GM23338 (cell line): Measurements from ENCODE around the gene DCAF5. TPM values are rescaled to one million over a fixed set of nuclear protein-coding genes. Genes with fewer than 3 reads are reported as not detected.
A peak's percentile ranks its signal among the peaks of the same experiment; 100 is the strongest.

Experiments
- ATAC-seq: fragments of 200-7000 bp; cut with Tn5 transposase; 3 replicates; pipeline ENCODE4 v1.9.1; 2020
- DNase-seq: peaks from one replicate; pipeline ENCODE4 v3.0.0-alpha.2; 2015; ENCODE audit warnings: low spot score
- H2AFZ ChIP-seq: fragments of 200-600 bp; sonication (generic); 2 replicates; pipeline ENCODE4 v1.8.0; 2016; ENCODE audit warnings: antibody characterized with exemption, mild to moderate bottlenecking, moderate library complexity
- H3F3A ChIP-seq: fragments of 200-600 bp; sonication (generic); replicated peaks from 2 replicates; pipeline ENCODE4 v1.8.0; 2017; ENCODE audit warnings: antibody characterized with exemption, mixed run types, low read depth
- H3K27ac ChIP-seq: fragments of 200-600 bp; sonication (generic); 2 replicates; pipeline ENCODE4 v1.6.1; 2016; ENCODE audit warnings: low read depth
- H3K27me3 ChIP-seq: fragments of 200-600 bp; sonication (generic); 2 replicates; pipeline ENCODE4 v1.8.0; 2016; ENCODE audit warnings: mild to moderate bottlenecking, mixed run types, moderate library complexity; ENCODE audit not compliant: insufficient read depth
- H3K36me3 ChIP-seq: fragments of 200-600 bp; sonication (generic); 2 replicates; pipeline ENCODE4 v1.8.0; 2016; ENCODE audit warnings: mild to moderate bottlenecking; ENCODE audit not compliant: insufficient read depth
- H3K4me1 ChIP-seq: fragments of 200-600 bp; sonication (generic); 2 replicates; pipeline ENCODE4 v1.8.0; 2016; ENCODE audit warnings: mild to moderate bottlenecking, moderate library complexity; ENCODE audit not compliant: insufficient read depth
- H3K4me2 ChIP-seq: fragments of 200-600 bp; sonication (generic); 2 replicates; pipeline ENCODE4 v1.7.1; 2017; ENCODE audit warnings: mixed run types
- H3K4me3 ChIP-seq: fragments of 200-600 bp; sonication (generic); 2 replicates; pipeline ENCODE4 v1.6.1; 2016; ENCODE audit warnings: mixed run types
- H3K79me2 ChIP-seq: fragments of 200-600 bp; sonication (generic); replicated peaks from 2 replicates; pipeline ENCODE4 v1.8.0; 2017; ENCODE audit warnings: mild to moderate bottlenecking; ENCODE audit not compliant: insufficient read depth
- H3K9me2 ChIP-seq: fragments of 200-600 bp; sonication (generic); 2 replicates; pipeline ENCODE4 v1.8.0; 2017; ENCODE audit not compliant: insufficient read depth
- H4K20me1 ChIP-seq: fragments of 200-600 bp; sonication (generic); replicated peaks from 2 replicates; pipeline ENCODE4 v1.8.0; 2017; ENCODE audit warnings: mild to moderate bottlenecking; ENCODE audit not compliant: insufficient read depth
- H3K27ac Mint-ChIP-seq: 2 replicates; pipeline ENCODE4 v1.8.0; 2020; ENCODE audit warnings: inconsistent platforms, mild to moderate bottlenecking, moderate library complexity, mixed read lengths
- H3K27me3 Mint-ChIP-seq: 3 replicates; pipeline ENCODE4 v1.8.0; 2022; ENCODE audit warnings: low read depth, mild to moderate bottlenecking, moderate library complexity, mixed read lengths, inconsistent platforms; ENCODE audit not compliant: insufficient read depth, poor library complexity
- H3K36me3 Mint-ChIP-seq: 3 replicates; pipeline ENCODE4 v1.8.0; 2021; ENCODE audit warnings: low read depth, mild to moderate bottlenecking, inconsistent platforms, moderate library complexity, mixed read lengths
- H3K4me1 Mint-ChIP-seq: 3 replicates; pipeline ENCODE4 v1.8.0; 2020; ENCODE audit warnings: mild to moderate bottlenecking, inconsistent platforms, mixed read lengths
- H3K4me3 Mint-ChIP-seq: 3 replicates; pipeline ENCODE4 v1.8.0; 2021; ENCODE audit warnings: moderate library complexity, mild to moderate bottlenecking, inconsistent platforms, mixed read lengths
- H3K9me3 Mint-ChIP-seq: 3 replicates; pipeline ENCODE4 v1.8.0; 2020; ENCODE audit warnings: moderate library complexity, mild to moderate bottlenecking, inconsistent platforms, mixed read lengths
- CREB1 ChIP-seq: fragments of 250-450 bp; sonication (Bioruptor Pico); IDR thresholded peaks from 2 replicates; pipeline ENCODE4 v1.5.0; 2020; ENCODE audit warnings: low read depth, mild to moderate bottlenecking, moderate library complexity
- EZH2 ChIP-seq: fragments of 200-600 bp; sonication (generic); IDR thresholded peaks from one replicate; pipeline ENCODE4 v1.8.0; 2017; ENCODE audit warnings: antibody characterized with exemption, mild to moderate bottlenecking, low read depth; ENCODE audit not compliant: unreplicated experiment
- EZH2phosphoT487 ChIP-seq: fragments of 200-600 bp; sonication (generic); IDR thresholded peaks from one replicate; pipeline ENCODE4 v1.8.1; 2018; ENCODE audit warnings: antibody characterized with exemption; ENCODE audit not compliant: unreplicated experiment
- JUNB ChIP-seq: IDR thresholded peaks from one replicate; pipeline ENCODE4 v1.6.1; 2016; ENCODE audit warnings: antibody characterized with exemption; ENCODE audit not compliant: unreplicated experiment
- NANOG ChIP-seq: IDR thresholded peaks from 2 replicates; pipeline ENCODE4 v1.6.1; 2016; ENCODE audit warnings: antibody characterized with exemption, borderline replicate concordance
- POLR2AphosphoS5 ChIP-seq: IDR thresholded peaks from 2 replicates; pipeline ENCODE4 v1.6.1; 2016; ENCODE audit warnings: antibody characterized with exemption, low read depth
- STAT1 ChIP-seq: IDR thresholded peaks from one replicate; pipeline ENCODE4 v1.6.1; 2016; ENCODE audit warnings: antibody characterized with exemption; ENCODE audit not compliant: unreplicated experiment
- ZNF114 ChIP-seq: fragments of 250-450 bp; sonication (Bioruptor Pico); IDR thresholded peaks from 2 replicates; pipeline ENCODE4 v1.5.0; 2020; ENCODE audit warnings: mild to moderate bottlenecking, moderate library complexity
- ZNF331 ChIP-seq: fragments of 250-450 bp; sonication (Bioruptor Pico); IDR thresholded peaks from 2 replicates; pipeline ENCODE4 v1.5.0; 2020; ENCODE audit warnings: low read depth, mild to moderate bottlenecking, moderate library complexity
- polyA plus RNA-seq: library from polyadenylated mRNA; unstranded; fragments of >200 nt; fragmentation: Nextera tagmentation; extraction: Ambion mirVana; gene quantifications from 2 replicates; pipeline ENCODE4 v1.2.1, GENCODE V29; 2016
- total RNA-seq: library from RNA; depleted of rRNA; stranded (reverse); fragments of >200 nt; shearing (Covaris generic); gene quantifications from 2 replicates; pipeline ENCODE4 v1.2.3, GENCODE V29; 2014
- TF ChIP-seq, protein P1 (sequence below): fragments of 250-450 bp; sonication (Bioruptor Pico); IDR thresholded peaks from 2 replicates; pipeline ENCODE4 v1.5.0; 2020; ENCODE audit warnings: mild to moderate bottlenecking, moderate library complexity
- TF ChIP-seq, protein P2 (sequence below): IDR thresholded peaks from 2 replicates; pipeline ENCODE4 v1.6.1; 2016; ENCODE audit warnings: antibody characterized with exemption
- TF ChIP-seq, protein P3 (sequence below): IDR thresholded peaks from one replicate; pipeline ENCODE4 v1.6.1; 2018; ENCODE audit warnings: antibody characterized with exemption; ENCODE audit not compliant: unreplicated experiment
- TF ChIP-seq, protein P4 (sequence below), 2 experiments: fragments of 200-600 bp in 1 of 2; sonication (generic) in 1 of 2; conservative IDR thresholded peaks; 2 replicates each; pipeline versions ENCODE4 v1.5.1 to v1.6.1; 2016 to 2017; ENCODE audit warnings: antibody characterized with exemption in 2 of 2, low read depth in 2 of 2, mild to moderate bottlenecking in 2 of 2, moderate library complexity in 1 of 2

The DCAF5 gene
- total and polyA plus RNA-seq, 2 experiments from 2014 or later, result 14.0 to 15.2 TPM

DNA sequence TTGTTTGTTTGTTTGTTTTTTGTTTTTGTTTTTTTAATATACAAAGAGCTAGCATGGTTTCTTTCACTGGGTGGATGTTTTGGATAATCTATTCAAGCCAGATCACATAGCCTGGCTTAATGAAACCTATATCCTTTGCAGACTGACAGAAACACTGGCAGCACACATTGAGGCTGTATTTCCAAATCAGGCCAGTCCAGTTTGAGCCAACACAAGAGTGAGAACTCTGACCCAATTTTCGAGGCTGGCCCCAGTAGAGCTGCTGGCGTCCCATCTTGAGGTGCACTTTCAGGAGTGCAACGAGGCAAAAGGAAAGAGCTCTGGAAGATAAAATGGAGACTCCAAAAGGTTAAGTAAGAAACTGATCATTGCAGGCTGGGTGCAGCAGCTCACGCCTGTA lies 129.9 kb downstream of the DCAF5 start:
- H3K4me3 Mint-ChIP-seq, result no peak overlapping the region
- H3K27me3 ChIP-seq, result no peaks in the 10 kb centered on the region
- H3K36me3 ChIP-seq, result no peaks in the 10 kb centered on the region
- H3K4me1 Mint-ChIP-seq, result peaks cover 10% of the 10 kb centered on the region
- DNase-seq (no peak), ATAC-seq (no peak)
- H3K9me2 ChIP-seq, result no peaks in the 10 kb centered on the region
- H3F3A ChIP-seq, result no peaks in the 10 kb centered on the region
- H4K20me1 ChIP-seq, result no peaks in the 10 kb centered on the region
- TF ChIP-seq CREB1 (CRISPR knock-in tag) (no peak), EZH2 (no peak), JUNB (no peak), STAT1 (no peak), POLR2AphosphoS5 (no peak), ZNF114 (CRISPR knock-in tag) (no peak), EZH2phosphoT487 (no peak), NANOG (no peak), ZNF331 (CRISPR knock-in tag) (no peak)
- TF ChIP-seq, protein P1, sequence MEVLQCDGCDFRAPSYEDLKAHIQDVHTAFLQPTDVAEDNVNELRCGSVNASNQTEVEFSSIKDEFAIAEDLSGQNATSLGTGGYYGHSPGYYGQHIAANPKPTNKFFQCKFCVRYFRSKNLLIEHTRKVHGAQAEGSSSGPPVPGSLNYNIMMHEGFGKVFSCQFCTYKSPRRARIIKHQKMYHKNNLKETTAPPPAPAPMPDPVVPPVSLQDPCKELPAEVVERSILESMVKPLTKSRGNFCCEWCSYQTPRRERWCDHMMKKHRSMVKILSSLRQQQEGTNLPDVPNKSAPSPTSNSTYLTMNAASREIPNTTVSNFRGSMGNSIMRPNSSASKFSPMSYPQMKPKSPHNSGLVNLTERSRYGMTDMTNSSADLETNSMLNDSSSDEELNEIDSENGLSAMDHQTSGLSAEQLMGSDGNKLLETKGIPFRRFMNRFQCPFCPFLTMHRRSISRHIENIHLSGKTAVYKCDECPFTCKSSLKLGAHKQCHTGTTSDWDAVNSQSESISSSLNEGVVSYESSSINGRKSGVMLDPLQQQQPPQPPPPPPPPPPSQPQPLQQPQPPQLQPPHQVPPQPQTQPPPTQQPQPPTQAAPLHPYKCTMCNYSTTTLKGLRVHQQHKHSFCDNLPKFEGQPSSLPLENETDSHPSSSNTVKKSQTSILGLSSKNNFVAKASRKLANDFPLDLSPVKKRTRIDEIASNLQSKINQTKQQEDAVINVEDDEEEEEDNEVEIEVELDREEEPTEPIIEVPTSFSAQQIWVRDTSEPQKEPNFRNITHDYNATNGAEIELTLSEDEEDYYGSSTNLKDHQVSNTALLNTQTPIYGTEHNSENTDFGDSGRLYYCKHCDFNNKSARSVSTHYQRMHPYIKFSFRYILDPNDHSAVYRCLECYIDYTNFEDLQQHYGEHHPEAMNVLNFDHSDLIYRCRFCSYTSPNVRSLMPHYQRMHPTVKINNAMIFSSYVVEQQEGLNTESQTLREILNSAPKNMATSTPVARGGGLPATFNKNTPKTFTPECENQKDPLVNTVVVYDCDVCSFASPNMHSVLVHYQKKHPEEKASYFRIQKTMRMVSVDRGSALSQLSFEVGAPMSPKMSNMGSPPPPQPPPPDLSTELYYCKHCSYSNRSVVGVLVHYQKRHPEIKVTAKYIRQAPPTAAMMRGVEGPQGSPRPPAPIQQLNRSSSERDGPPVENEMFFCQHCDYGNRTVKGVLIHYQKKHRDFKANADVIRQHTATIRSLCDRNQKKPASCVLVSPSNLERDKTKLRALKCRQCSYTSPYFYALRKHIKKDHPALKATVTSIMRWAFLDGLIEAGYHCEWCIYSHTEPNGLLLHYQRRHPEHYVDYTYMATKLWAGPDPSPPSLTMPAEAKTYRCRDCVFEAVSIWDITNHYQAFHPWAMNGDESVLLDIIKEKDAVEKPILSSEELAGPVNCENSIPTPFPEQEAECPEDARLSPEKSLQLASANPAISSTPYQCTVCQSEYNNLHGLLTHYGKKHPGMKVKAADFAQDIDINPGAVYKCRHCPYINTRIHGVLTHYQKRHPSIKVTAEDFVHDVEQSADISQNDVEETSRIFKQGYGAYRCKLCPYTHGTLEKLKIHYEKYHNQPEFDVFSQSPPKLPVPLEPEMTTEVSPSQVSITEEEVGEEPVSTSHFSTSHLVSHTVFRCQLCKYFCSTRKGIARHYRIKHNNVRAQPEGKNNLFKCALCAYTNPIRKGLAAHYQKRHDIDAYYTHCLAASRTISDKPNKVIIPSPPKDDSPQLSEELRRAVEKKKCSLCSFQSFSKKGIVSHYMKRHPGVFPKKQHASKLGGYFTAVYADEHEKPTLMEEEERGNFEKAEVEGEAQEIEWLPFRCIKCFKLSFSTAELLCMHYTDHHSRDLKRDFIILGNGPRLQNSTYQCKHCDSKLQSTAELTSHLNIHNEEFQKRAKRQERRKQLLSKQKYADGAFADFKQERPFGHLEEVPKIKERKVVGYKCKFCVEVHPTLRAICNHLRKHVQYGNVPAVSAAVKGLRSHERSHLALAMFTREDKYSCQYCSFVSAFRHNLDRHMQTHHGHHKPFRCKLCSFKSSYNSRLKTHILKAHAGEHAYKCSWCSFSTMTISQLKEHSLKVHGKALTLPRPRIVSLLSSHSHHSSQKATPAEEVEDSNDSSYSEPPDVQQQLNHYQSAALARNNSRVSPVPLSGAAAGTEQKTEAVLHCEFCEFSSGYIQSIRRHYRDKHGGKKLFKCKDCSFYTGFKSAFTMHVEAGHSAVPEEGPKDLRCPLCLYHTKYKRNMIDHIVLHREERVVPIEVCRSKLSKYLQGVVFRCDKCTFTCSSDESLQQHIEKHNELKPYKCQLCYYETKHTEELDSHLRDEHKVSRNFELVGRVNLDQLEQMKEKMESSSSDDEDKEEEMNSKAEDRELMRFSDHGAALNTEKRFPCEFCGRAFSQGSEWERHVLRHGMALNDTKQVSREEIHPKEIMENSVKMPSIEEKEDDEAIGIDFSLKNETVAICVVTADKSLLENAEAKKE, result no peak
- TF ChIP-seq, protein P2, sequence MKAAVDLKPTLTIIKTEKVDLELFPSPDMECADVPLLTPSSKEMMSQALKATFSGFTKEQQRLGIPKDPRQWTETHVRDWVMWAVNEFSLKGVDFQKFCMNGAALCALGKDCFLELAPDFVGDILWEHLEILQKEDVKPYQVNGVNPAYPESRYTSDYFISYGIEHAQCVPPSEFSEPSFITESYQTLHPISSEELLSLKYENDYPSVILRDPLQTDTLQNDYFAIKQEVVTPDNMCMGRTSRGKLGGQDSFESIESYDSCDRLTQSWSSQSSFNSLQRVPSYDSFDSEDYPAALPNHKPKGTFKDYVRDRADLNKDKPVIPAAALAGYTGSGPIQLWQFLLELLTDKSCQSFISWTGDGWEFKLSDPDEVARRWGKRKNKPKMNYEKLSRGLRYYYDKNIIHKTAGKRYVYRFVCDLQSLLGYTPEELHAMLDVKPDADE, result no peak
- TF ChIP-seq, protein P3, sequence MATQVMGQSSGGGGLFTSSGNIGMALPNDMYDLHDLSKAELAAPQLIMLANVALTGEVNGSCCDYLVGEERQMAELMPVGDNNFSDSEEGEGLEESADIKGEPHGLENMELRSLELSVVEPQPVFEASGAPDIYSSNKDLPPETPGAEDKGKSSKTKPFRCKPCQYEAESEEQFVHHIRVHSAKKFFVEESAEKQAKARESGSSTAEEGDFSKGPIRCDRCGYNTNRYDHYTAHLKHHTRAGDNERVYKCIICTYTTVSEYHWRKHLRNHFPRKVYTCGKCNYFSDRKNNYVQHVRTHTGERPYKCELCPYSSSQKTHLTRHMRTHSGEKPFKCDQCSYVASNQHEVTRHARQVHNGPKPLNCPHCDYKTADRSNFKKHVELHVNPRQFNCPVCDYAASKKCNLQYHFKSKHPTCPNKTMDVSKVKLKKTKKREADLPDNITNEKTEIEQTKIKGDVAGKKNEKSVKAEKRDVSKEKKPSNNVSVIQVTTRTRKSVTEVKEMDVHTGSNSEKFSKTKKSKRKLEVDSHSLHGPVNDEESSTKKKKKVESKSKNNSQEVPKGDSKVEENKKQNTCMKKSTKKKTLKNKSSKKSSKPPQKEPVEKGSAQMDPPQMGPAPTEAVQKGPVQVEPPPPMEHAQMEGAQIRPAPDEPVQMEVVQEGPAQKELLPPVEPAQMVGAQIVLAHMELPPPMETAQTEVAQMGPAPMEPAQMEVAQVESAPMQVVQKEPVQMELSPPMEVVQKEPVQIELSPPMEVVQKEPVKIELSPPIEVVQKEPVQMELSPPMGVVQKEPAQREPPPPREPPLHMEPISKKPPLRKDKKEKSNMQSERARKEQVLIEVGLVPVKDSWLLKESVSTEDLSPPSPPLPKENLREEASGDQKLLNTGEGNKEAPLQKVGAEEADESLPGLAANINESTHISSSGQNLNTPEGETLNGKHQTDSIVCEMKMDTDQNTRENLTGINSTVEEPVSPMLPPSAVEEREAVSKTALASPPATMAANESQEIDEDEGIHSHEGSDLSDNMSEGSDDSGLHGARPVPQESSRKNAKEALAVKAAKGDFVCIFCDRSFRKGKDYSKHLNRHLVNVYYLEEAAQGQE, result no peak
- TF ChIP-seq, protein P4, sequence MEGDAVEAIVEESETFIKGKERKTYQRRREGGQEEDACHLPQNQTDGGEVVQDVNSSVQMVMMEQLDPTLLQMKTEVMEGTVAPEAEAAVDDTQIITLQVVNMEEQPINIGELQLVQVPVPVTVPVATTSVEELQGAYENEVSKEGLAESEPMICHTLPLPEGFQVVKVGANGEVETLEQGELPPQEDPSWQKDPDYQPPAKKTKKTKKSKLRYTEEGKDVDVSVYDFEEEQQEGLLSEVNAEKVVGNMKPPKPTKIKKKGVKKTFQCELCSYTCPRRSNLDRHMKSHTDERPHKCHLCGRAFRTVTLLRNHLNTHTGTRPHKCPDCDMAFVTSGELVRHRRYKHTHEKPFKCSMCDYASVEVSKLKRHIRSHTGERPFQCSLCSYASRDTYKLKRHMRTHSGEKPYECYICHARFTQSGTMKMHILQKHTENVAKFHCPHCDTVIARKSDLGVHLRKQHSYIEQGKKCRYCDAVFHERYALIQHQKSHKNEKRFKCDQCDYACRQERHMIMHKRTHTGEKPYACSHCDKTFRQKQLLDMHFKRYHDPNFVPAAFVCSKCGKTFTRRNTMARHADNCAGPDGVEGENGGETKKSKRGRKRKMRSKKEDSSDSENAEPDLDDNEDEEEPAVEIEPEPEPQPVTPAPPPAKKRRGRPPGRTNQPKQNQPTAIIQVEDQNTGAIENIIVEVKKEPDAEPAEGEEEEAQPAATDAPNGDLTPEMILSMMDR (conservative IDR thresholded peaks at IDR 0.05; ENCODE audit: low read depth in 2 of 2), result no peak
- peaks cover 7% of the 10 kb centered on the region; the same call in 1 of the 2 replicates for H3K4me1 ChIP-seq
- H3K27me3 Mint-ChIP-seq, result peaks cover 4% of the 10 kb centered on the region
- H3K27ac ChIP-seq, result no peak overlapping the region
- H3K36me3 Mint-ChIP-seq, result no peaks in the 10 kb centered on the region
- no peak overlapping the region for H3K4me2 ChIP-seq
- no peak overlapping the region for H3K4me3 ChIP-seq
- H3K27ac Mint-ChIP-seq, result no peak overlapping the region
- H2AFZ ChIP-seq, result peak overlapping the region; percentile 78; the same call in 1 of the 2 replicates
- H3K79me2 ChIP-seq, result no peaks in the 10 kb centered on the region
- H3K9me3 Mint-ChIP-seq, result no peaks in the 10 kb centered on the region; the same call in 2 of the 3 replicates
